GM12878 (cell line): ENCODE results near the gene OR1J4. TPM values are rescaled to one million over a fixed set of nuclear protein-coding genes. Genes with fewer than 3 reads are reported as not detected.

Experiments
- ATAC-seq: fragments of 200-7000 bp; cut with Tn5 transposase; 3 replicates; pipeline ENCODE4 v1.9.1; 2020; ENCODE audit warnings: mild to moderate bottlenecking, moderate library complexity
- BruUV-seq: library from RNA; stranded (reverse); fragments of 400-500 nt; replicated peaks from 2 replicates; lab custom pipeline; 2021; lab: Mats Ljungman, UMichigan
- CTCF ChIA-PET: fragments of 300-600 bp; sonication (Branson Sonifier 250); formaldehyde crosslinking; extraction: SDS; loops from one replicate; lab custom pipeline; 2021; ENCODE audit warnings: inconsistent platforms; lab: Yijun Ruan, JAX
- POLR2A ChIA-PET: fragments of 350-600 bp; formaldehyde crosslinking; extraction: SDS; loops from one replicate; lab custom pipeline; 2021; ENCODE audit warnings: inconsistent platforms; lab: Charles Lee
- RAD21 ChIA-PET: fragments of 300-600 bp; sonication (Branson Sonifier 250); formaldehyde crosslinking; loops from one replicate; lab custom pipeline; 2023; ENCODE audit warnings: antibody characterized with exemption; ENCODE audit not compliant: unreplicated experiment; lab: Charles Lee
- SMC1A ChIA-PET: fragments of 300-600 bp; sonication (Branson Sonifier 250); formaldehyde crosslinking; loops from one replicate; lab custom pipeline; 2023; ENCODE audit not compliant: unreplicated experiment, uncharacterized antibody; lab: Charles Lee
- DNase-seq: peaks from one replicate; pipeline ENCODE4 v3.0.0-alpha.2; 2011; ENCODE audit warnings: low read depth, low spot score
- FAIRE-seq: peaks from 3 replicates; lab custom pipeline; 2011; peaks lifted over from hg19 to GRCh38; lab: Jason Lieb, UNC
- H2AFZ ChIP-seq: 2 replicates; pipeline ENCODE4 v1.6.0; 2011; ENCODE audit warnings: low read depth, low read length, control low read depth; ENCODE audit not compliant: control insufficient read depth
- H3K27ac ChIP-seq: 2 replicates; pipeline ENCODE4 v1.5.1; 2011; ENCODE audit warnings: control low read depth; ENCODE audit not compliant: control insufficient read depth, insufficient read depth
- H3K27me3 ChIP-seq, 2 experiments: replicated peaks in 1 of 2; 2 replicates each; pipeline versions ENCODE4 v1.6.0 to v1.6.1; 2011; ENCODE audit warnings: low read length in 1 of 2; ENCODE audit not compliant: control insufficient read depth in 2 of 2, insufficient read depth in 2 of 2
- H3K36me3 ChIP-seq, 2 experiments: 2 replicates each; pipeline ENCODE4 v1.5.1; 2011; ENCODE audit warnings: low read length in 1 of 2; ENCODE audit not compliant: control insufficient read depth in 2 of 2, insufficient read depth in 2 of 2
- H3K4me1 ChIP-seq: 2 replicates; pipeline ENCODE4 v1.6.1; 2011; ENCODE audit warnings: mild to moderate bottlenecking, low read length, moderate library complexity, mixed read lengths; ENCODE audit not compliant: control insufficient read depth, insufficient read depth
- H3K4me2 ChIP-seq: 2 replicates; pipeline ENCODE4 v1.6.0; 2011; ENCODE audit warnings: control low read depth; ENCODE audit not compliant: control insufficient read depth, insufficient read depth
- H3K4me3 ChIP-seq: fragments of 200-600 bp; sonication (generic); 2 replicates; pipeline ENCODE4 v1.5.1; 2016
- H3K79me2 ChIP-seq: 2 replicates; pipeline ENCODE4 v1.6.0; 2011; ENCODE audit warnings: low read length; ENCODE audit not compliant: control insufficient read depth, insufficient read depth
- H3K9ac ChIP-seq: 2 replicates; pipeline ENCODE4 v1.8.0; 2011; ENCODE audit warnings: low read length, control low read depth, mixed read lengths; ENCODE audit not compliant: control insufficient read depth, insufficient read depth
- H3K9me3 ChIP-seq: replicated peaks from 3 replicates; pipeline ENCODE4 v1.5.1; 2011; ENCODE audit warnings: mild to moderate bottlenecking, low read length; ENCODE audit not compliant: control insufficient read depth, insufficient read depth
- H4K20me1 ChIP-seq: 2 replicates; pipeline ENCODE4 v1.6.0; 2011; ENCODE audit not compliant: control insufficient read depth, insufficient read depth
- ATF2 ChIP-seq: IDR thresholded peaks from 2 replicates; pipeline ENCODE4 v1.6.1; 2012; ENCODE audit warnings: low read length, inconsistent platforms
- BACH1 ChIP-seq: fragments of 450-650 bp; IDR thresholded peaks from 2 replicates; pipeline ENCODE4 v1.6.1; 2017; ENCODE audit warnings: mild to moderate bottlenecking, borderline replicate concordance
- BRCA1 ChIP-seq: IDR thresholded peaks from 2 replicates; pipeline ENCODE4 v1.6.1; 2011; ENCODE audit warnings: low read depth, low read length, improper control_type of control experiment
- E2F4 ChIP-seq: IDR thresholded peaks from 2 replicates; pipeline ENCODE4 v1.6.1; 2012; ENCODE audit warnings: low read depth, low read length, improper control_type of control experiment
- FOXK2 ChIP-seq: fragments of 450-650 bp; IDR thresholded peaks from 2 replicates; pipeline ENCODE4 v1.6.1; 2017; ENCODE audit warnings: mild to moderate bottlenecking, moderate library complexity
- LARP7 ChIP-seq: fragments of 450-650 bp; IDR thresholded peaks from 2 replicates; pipeline ENCODE4 v1.6.1; 2017; ENCODE audit warnings: mild to moderate bottlenecking
- NFXL1 ChIP-seq: fragments of 450-650 bp; IDR thresholded peaks from 2 replicates; pipeline ENCODE4 v1.6.1; 2017; ENCODE audit warnings: antibody characterized with exemption, mild to moderate bottlenecking, borderline replicate concordance
- NRF1 ChIP-seq: conservative IDR thresholded peaks from 2 replicates; pipeline ENCODE4 v1.6.1; 2011; ENCODE audit warnings: mild to moderate bottlenecking, low read depth, low read length, improper control_type of control experiment
- PAX8 ChIP-seq: fragments of 450-650 bp; IDR thresholded peaks from 2 replicates; pipeline ENCODE4 v1.6.1; 2017; ENCODE audit warnings: mild to moderate bottlenecking, moderate library complexity
- USF2 ChIP-seq: IDR thresholded peaks from 2 replicates; pipeline ENCODE4 v1.6.1; 2011; ENCODE audit warnings: low read depth, low read length, improper control_type of control experiment, borderline replicate concordance
- ZBED1 ChIP-seq: IDR thresholded peaks from 2 replicates; pipeline ENCODE4 v1.6.1; 2016; ENCODE audit warnings: borderline replicate concordance
- WGBS: methylation state at CpG from one replicate; pipeline ENCODE4 v1.1.6; 2016; ENCODE audit warnings: low lambda C conversion rate; ENCODE audit not compliant: insufficient replicate concordance, insufficient coverage; ENCODE audit errors: missing lambda C conversion rate; 5-methylcytosine and 5-hydroxymethylcytosine counted together
- in situ Hi-C: fragments of 300-500 bp; cut with MboI; formaldehyde crosslinking; loops from 9 replicates; pipeline ENCODE4 v1.14.3; 2018; ENCODE audit warnings: mixed read lengths
- intact Hi-C: fragments of 100-400 bp; cut with micrococcal nuclease; formaldehyde crosslinking; loops from one replicate; pipeline ENCODE4 v1.14.2; 2022; ENCODE audit not compliant: unreplicated experiment
- polyA plus RNA-seq, 11 experiments: library from polyadenylated mRNA; depleted of rRNA in 4 of 11; unstranded in 6 of 11; stranded (reverse) in 5 of 11; fragments of >200 nt; fragmentation: Nextera tagmentation in 4 of 11; fragmentation: Illumina TruSeq in 1 of 11; extraction: Ambion mirVana in 4 of 11; extraction: Trizol in 1 of 11; gene quantifications; 1 replicate in 1 of 11; 2 replicates in 10 of 11; pipeline versions ENCODE4 v1.2.1 to v1.2.3, GENCODE V29; 2011 to 2016; ENCODE audit warnings: inconsistent platforms in 2 of 11, missing spikeins in 2 of 11, low read depth in 1 of 11
- total RNA-seq, 4 experiments: library from RNA; depleted of rRNA in 3 of 4; stranded (reverse); fragments of >200 nt in 3 of 4; fragmentation: Illumina TruSeq in 1 of 4; extraction: Trizol in 1 of 4; gene quantifications; 2 replicates each; pipeline versions ENCODE4 v1.2.1 to v1.2.3, GENCODE V29; 2013 to 2021

The OR1J4 gene
- total and polyA plus RNA-seq, 10 of the 15 experiments (the other 5 are each of a cell fraction or from before 2014, with no cell fraction given): 0.12 TPM; not detected in 9

GRCh38 chr9:122562134-122562760 lies 43.3 kb downstream of the OR1J4 start:
- Histone ChIP-seq H4K20me1 (no peaks in the 10 kb centered on the region), H3K27me3 (no peaks in the 10 kb centered on the region), H3K9me3 (no peaks in the 10 kb centered on the region), H3K27ac (no peak overlapping the region), H2AFZ (no peak overlapping the region), H3K4me3 (no peak overlapping the region), H3K79me2 (no peaks in the 10 kb centered on the region), H3K4me1 (no peaks in the 10 kb centered on the region), H3K4me2 (no peak overlapping the region), H3K36me3 (no peaks in the 10 kb centered on the region), H3K9ac (no peak overlapping the region)
- POLR2A ChIA-PET: no interaction called here
- intact Hi-C loops: no loop called here
- RAD21 ChIA-PET: no interaction called here
- ATAC-seq: no peak
- CTCF ChIA-PET: no interaction called here
- DNase-seq: no peak
- 66% methylated on average over 9 of the region's 9 CpGs for WGBS
- no TSS peak for BruUV-seq
- TF ChIP-seq BRCA1 (no peak), LARP7 (no peak), PAX8 (no peak), FOXK2 (no peak), NFXL1 (no peak), USF2 (no peak), ZBED1 (no peak), E2F4 (no peak), NRF1 (no peak), BACH1 (no peak), ATF2 (no peak)
- in situ Hi-C loops: no loop called here
- SMC1A ChIA-PET: no interaction called here
- no peak for FAIRE-seq
